ENCODE data around the gene BANF2.

DNA sequence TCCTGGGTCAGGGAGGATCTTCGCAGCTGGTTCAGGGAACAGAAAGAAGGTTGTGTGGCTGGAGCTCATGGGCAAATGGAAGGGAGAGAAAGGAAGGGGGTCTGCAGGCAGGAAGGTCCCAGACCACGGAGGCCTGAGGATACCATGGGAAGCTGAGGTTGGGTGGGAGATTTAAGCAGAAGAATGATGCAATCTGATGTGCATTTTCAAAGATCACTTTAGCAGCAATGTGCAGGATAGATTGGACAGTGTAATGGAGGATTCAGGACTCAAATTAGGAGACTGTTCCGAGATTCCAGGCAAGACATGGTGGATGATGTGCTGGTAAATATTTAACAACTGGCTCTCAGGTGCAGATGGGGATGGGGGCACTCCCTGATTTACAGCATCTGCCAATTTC is 12.0 kb upstream of the BANF2 start:
- TF ChIP-seq POLR2AphosphoS5 (IDR thresholded peaks at IDR 0.05; ENCODE audit: insufficient read depth in 1 of 2, low read depth in 1 of 2) (no peak), CTCF (IDR thresholded peaks at IDR 0.05) (no peak), POLR2A (IDR thresholded peaks at IDR 0.05) (no peak)

Measured in vagina (tissue), 2 donors.